Mesenchymal stem cell (in vitro differentiated cells and primary cell): Measurements from ENCODE around the gene SOX8.

Experiments
- DNase-seq: peaks from one replicate; pipeline ENCODE4 v3.0.0-alpha.2; 2013
- H2AFZ ChIP-seq: one replicate; pipeline ENCODE4 v1.6.1; 2013; ENCODE audit warnings: low read depth, mild to moderate bottlenecking, control low read depth, inconsistent platforms, low read length, moderate library complexity
- H2AK5ac ChIP-seq: 2 replicates; pipeline ENCODE4 v1.6.1; 2013; ENCODE audit warnings: low read length, moderate library complexity, mild to moderate bottlenecking, inconsistent platforms; ENCODE audit not compliant: severe bottlenecking
- H2BK120ac ChIP-seq: one replicate; pipeline ENCODE4 v1.6.1; 2013; ENCODE audit warnings: low read depth, mild to moderate bottlenecking, inconsistent platforms, low read length, moderate library complexity
- H2BK12ac ChIP-seq, 2 experiments: one replicate each; pipeline ENCODE4 v1.6.1; 2013; ENCODE audit warnings: inconsistent platforms in 2 of 2, low read length in 2 of 2, mild to moderate bottlenecking in 2 of 2, moderate library complexity in 2 of 2, control low read depth in 1 of 2
- H2BK15ac ChIP-seq: one replicate; pipeline ENCODE4 v1.6.1; 2013; ENCODE audit warnings: mild to moderate bottlenecking, low read depth, inconsistent platforms; ENCODE audit not compliant: poor library complexity, severe bottlenecking
- H2BK5ac ChIP-seq: 2 replicates; pipeline ENCODE4 v1.6.1; 2013; ENCODE audit warnings: low read depth, mild to moderate bottlenecking, low read length, control low read depth, inconsistent platforms; ENCODE audit not compliant: poor library complexity, severe bottlenecking
- H3K14ac ChIP-seq, 2 experiments: one replicate each; pipeline ENCODE4 v1.6.1; 2013; ENCODE audit warnings: inconsistent platforms in 2 of 2, low read length in 2 of 2, control low read depth in 1 of 2, mild to moderate bottlenecking in 1 of 2, moderate library complexity in 1 of 2
- H3K18ac ChIP-seq, 2 experiments: one replicate each; pipeline ENCODE4 v1.6.1; 2013; ENCODE audit warnings: inconsistent platforms in 2 of 2, low read length in 2 of 2, control low read depth in 1 of 2, low read depth in 1 of 2, mild to moderate bottlenecking in 1 of 2
- H3K23ac ChIP-seq, 2 experiments: one replicate each; pipeline ENCODE4 v1.6.1; 2013; ENCODE audit warnings: inconsistent platforms in 2 of 2, low read length in 2 of 2, mild to moderate bottlenecking in 2 of 2, moderate library complexity in 2 of 2, control low read depth in 1 of 2
- H3K27ac ChIP-seq: 2 replicates; pipeline ENCODE4 v1.5.1; 2013; ENCODE audit warnings: mild to moderate bottlenecking, moderate library complexity, low read length, control low read depth, inconsistent platforms; ENCODE audit not compliant: poor library complexity, severe bottlenecking
- H3K27me3 ChIP-seq, 2 experiments: 2 replicates each; pipeline versions ENCODE4 v1.6.1 to v1.7.0; 2013; ENCODE audit warnings: low read length in 2 of 2, mild to moderate bottlenecking in 2 of 2, moderate library complexity in 2 of 2, control low read depth in 1 of 2, inconsistent platforms in 1 of 2; ENCODE audit not compliant: control insufficient read depth in 1 of 2, insufficient read depth in 1 of 2
- H3K36me3 ChIP-seq, 2 experiments: 2 replicates each; pipeline versions ENCODE4 v1.6.1 to v1.7.0; 2013; ENCODE audit warnings: low read length in 2 of 2, control low read depth in 1 of 2, inconsistent platforms in 1 of 2, low read depth in 1 of 2, mild to moderate bottlenecking in 1 of 2; ENCODE audit not compliant: insufficient read depth in 2 of 2, control insufficient read depth in 1 of 2
- H3K4ac ChIP-seq, 2 experiments: one replicate each; pipeline ENCODE4 v1.6.1; 2013; ENCODE audit warnings: inconsistent platforms in 2 of 2, low read length in 2 of 2, mild to moderate bottlenecking in 2 of 2, moderate library complexity in 2 of 2, control low read depth in 1 of 2, low read depth in 1 of 2
- H3K4me1 ChIP-seq: 2 replicates; pipeline ENCODE4 v1.6.1; 2013; ENCODE audit warnings: low read depth, low read length, control low read depth; ENCODE audit not compliant: control insufficient read depth, insufficient read depth
- H3K4me2 ChIP-seq: 2 replicates; pipeline ENCODE4 v1.6.1; 2013; ENCODE audit warnings: low read length, mild to moderate bottlenecking, inconsistent platforms; ENCODE audit not compliant: poor library complexity, severe bottlenecking
- H3K4me3 ChIP-seq, 2 experiments: 2 replicates each; pipeline versions ENCODE4 v1.5.1 to v1.7.0; 2013; ENCODE audit warnings: low read length in 2 of 2, mild to moderate bottlenecking in 2 of 2, control low read depth in 1 of 2, low read depth in 1 of 2; ENCODE audit not compliant: insufficient read depth in 1 of 2
- H3K79me1 ChIP-seq: replicated peaks from 2 replicates; pipeline ENCODE4 v1.6.1; 2013; ENCODE audit warnings: mild to moderate bottlenecking, control low read depth, low read length, inconsistent platforms; ENCODE audit not compliant: poor library complexity, severe bottlenecking
- H3K9ac ChIP-seq: 2 replicates; pipeline ENCODE4 v1.7.0; 2013; ENCODE audit warnings: mild to moderate bottlenecking, low read length, moderate library complexity
- H3K9me3 ChIP-seq: 2 replicates; pipeline ENCODE4 v1.7.0; 2013; ENCODE audit warnings: mild to moderate bottlenecking, low read length; ENCODE audit not compliant: control insufficient read depth
- H4K8ac ChIP-seq: one replicate; pipeline ENCODE4 v1.6.1; 2013; ENCODE audit warnings: inconsistent platforms, mild to moderate bottlenecking, low read length, moderate library complexity
- H4K91ac ChIP-seq: one replicate; pipeline ENCODE4 v1.6.1; 2013; ENCODE audit warnings: mild to moderate bottlenecking, low read length, inconsistent platforms
- WGBS: methylation state at CpG from one replicate; pipeline ENCODE4 v1.1.7; 2013; ENCODE audit warnings: mixed read lengths; 5-methylcytosine and 5-hydroxymethylcytosine counted together

SOX8 gene

DNA sequence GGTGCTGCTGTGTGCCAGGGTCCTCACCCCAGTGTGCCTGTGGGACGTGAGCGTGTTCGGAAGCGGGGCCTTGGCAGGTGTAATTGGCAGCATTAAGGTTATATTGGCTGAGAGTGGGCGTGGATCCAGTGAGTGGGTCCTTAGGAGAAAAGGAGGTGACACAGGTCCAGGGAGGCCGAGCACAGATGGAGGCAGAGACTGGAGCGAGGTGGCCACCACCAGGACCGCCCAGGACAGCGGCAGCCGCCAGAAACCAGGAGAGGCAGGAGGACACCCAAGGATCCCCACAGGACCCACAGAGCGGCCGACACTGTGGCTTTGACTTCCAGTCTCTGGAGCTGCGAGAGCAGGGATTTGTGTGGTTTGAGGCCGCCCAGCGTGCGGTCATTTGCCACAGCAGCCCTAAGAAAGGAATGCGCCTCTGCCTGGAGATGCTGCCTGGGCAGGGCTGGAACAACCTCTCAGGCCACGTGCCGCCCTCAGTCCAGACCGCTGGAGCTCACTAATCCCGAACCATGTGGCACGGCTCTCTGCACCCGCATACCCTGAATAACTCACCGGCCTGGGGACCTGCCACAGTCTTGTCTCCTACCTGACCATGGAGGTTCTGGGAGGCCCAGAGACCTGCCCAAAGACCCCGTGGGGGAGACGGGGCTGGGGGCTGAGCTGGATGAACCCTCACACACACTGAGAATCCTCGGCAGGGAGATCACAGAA, 45.4 kb downstream of the SOX8 start:
- 86% methylated on average over 27 of the region's 27 CpGs for WGBS
- no peak for DNase-seq
- Histone ChIP-seq H2AK5ac (no peak overlapping the region), H2AFZ (no peak overlapping the region), H3K4me3 (no peak overlapping the region), H3K14ac (no peak overlapping the region), H3K18ac (no peak overlapping the region), H2BK120ac (no peak overlapping the region), H3K4me1 (no peaks in the 10 kb centered on the region), H3K4ac (no peak overlapping the region), H3K9me3 (no peaks in the 10 kb centered on the region), H3K27me3 (peaks cover 0 to 85% of the 10 kb centered on the region in 2 experiments), H4K91ac (no peak overlapping the region), H2BK12ac (no peak overlapping the region), H3K23ac (no peak overlapping the region), H3K4me2 (no peak overlapping the region), H3K27ac (no peak overlapping the region), H3K36me3 (no peaks in the 10 kb centered on the region), H2BK5ac (no peak overlapping the region), H2BK15ac (no peak overlapping the region), H3K9ac (no peak overlapping the region), H3K79me1 (no peaks in the 10 kb centered on the region), H4K8ac (no peak overlapping the region)

DNA sequence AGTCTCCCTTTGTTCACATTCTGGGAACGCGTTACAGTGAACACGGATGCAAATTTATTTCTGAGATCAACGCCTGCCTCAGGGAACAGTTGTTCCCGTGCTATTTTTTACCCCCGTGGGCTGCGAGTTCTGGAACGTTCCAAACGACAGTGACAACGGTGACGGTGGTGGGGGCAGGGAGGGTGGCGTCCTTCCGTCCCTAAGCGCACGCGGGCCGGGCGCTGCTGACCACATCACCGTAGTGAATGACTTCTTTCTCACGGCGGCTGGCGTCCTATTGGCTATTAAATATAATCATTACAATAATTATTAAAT, 45.9 kb downstream of the SOX8 start:
- Histone ChIP-seq H3K4me1 (no peaks in the 10 kb centered on the region), H3K4me2 (no peak overlapping the region), H3K79me1 (no peaks in the 10 kb centered on the region), H3K9ac (no peak overlapping the region), H3K18ac (no peak overlapping the region), H2BK12ac (no peak overlapping the region), H2AFZ (no peak overlapping the region), H3K27ac (no peak overlapping the region), H2BK120ac (no peak overlapping the region), H3K27me3 (peaks cover 0 to 85% of the 10 kb centered on the region in 2 experiments), H3K14ac (no peak overlapping the region), H4K91ac (no peak overlapping the region), H3K36me3 (no peaks in the 10 kb centered on the region), H3K23ac (no peak overlapping the region), H2BK15ac (no peak overlapping the region), H3K4ac (no peak overlapping the region), H3K9me3 (peaks cover 2% of the 10 kb centered on the region), H2AK5ac (no peak overlapping the region), H4K8ac (no peak overlapping the region), H2BK5ac (no peak overlapping the region), H3K4me3 (no peak overlapping the region)
- WGBS, result 91% methylated on average over 12 of the region's 22 CpGs
- no peak for DNase-seq

GRCh38 chr16:1028056-1028455, 46.5 kb downstream of the SOX8 start:
- H2AK5ac ChIP-seq, result no peak overlapping the region
- H3K9me3 ChIP-seq, result peaks cover 8% of the 10 kb centered on the region
- H3K79me1 ChIP-seq, result no peaks in the 10 kb centered on the region
- no peak overlapping the region for H3K4me3 ChIP-seq
- peaks cover 0 to 85% of the 10 kb centered on the region in 2 experiments for H3K27me3 ChIP-seq
- H2BK120ac ChIP-seq, result no peak overlapping the region
- no peak overlapping the region for H3K23ac ChIP-seq
- no peak overlapping the region for H3K14ac ChIP-seq
- H3K18ac ChIP-seq, result no peak overlapping the region
- H3K4ac ChIP-seq, result no peak overlapping the region
- H3K36me3 ChIP-seq, result no peaks in the 10 kb centered on the region
- H3K9ac ChIP-seq, result no peak overlapping the region
- no peak overlapping the region for H4K91ac ChIP-seq
- DNase-seq, result no peak
- H2BK15ac ChIP-seq, result no peak overlapping the region
- WGBS, result 90% methylated on average over 15 of the region's 15 CpGs
- no peak overlapping the region for H3K4me2 ChIP-seq
- H2AFZ ChIP-seq, result no peak overlapping the region
- no peaks in the 10 kb centered on the region for H3K4me1 ChIP-seq
- no peak overlapping the region for H2BK5ac ChIP-seq
- no peak overlapping the region for H2BK12ac ChIP-seq
- no peak overlapping the region for H3K27ac ChIP-seq
- no peak overlapping the region for H4K8ac ChIP-seq

DNA sequence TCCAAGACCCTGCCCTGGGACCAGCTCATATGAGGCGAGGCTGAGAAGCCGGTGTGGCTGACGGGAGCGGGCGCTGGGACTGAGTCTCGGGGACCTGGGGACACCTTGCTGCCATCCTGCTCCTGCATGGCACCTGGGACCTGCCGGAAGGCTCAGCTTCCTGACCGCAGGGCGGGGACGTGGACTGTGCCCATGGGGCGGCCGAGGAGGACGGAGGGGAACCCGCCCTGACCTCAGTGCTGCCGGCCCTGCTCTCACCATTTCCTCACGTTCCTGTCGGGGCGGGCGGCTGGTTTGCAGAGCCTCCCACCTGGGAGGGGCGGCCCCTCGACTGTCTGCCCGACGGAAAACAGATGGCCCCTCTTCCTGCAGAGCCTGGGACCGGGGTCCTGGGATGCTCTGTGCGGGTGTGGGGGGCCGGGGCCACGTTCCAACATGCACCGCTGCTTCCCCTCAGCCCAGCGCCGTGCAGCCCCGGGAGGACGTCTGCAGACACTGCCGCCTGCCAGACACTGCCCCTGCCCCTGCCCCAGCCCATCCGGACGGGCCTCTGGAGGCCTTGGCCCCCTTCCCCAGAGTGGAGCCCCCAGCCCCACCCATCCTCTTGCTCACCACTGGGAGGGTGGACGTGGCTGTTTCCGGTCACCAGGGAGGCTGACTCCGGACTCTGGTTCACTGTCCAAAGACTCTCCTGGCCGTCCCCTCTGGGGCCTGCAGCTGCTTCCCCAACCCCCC, 47.1 kb downstream of the SOX8 start:
- Histone ChIP-seq H2BK12ac (peak overlapping the region in 1 of 2 experiments; percentile 24), H3K14ac (no peak overlapping the region), H3K4me1 (no peaks in the 10 kb centered on the region), H3K9ac (no peak overlapping the region), H3K9me3 (peaks cover 14% of the 10 kb centered on the region), H3K4me3 (no peak overlapping the region), H3K79me1 (no peaks in the 10 kb centered on the region), H2AK5ac (no peak overlapping the region), H2BK120ac (no peak overlapping the region), H3K27ac (no peak overlapping the region), H4K8ac (no peak overlapping the region), H3K36me3 (no peaks in the 10 kb centered on the region), H3K4ac (no peak overlapping the region), H3K27me3 (peaks cover 0 to 80% of the 10 kb centered on the region in 2 experiments), H3K4me2 (no peak overlapping the region), H2BK15ac (no peak overlapping the region), H3K23ac (no peak overlapping the region), H2AFZ (no peak overlapping the region), H2BK5ac (no peak overlapping the region), H4K91ac (no peak overlapping the region), H3K18ac (no peak overlapping the region)
- no peak for DNase-seq
- WGBS, result 65% methylated on average over 39 of the region's 39 CpGs
